Common myeloid progenitor, CD34-positive (primary cell): ENCODE results near the gene DYNLT2B.

Experiments
- CTCF ChIA-PET: fragments of 350-600 bp; sonication (Branson Sonifier 250); formaldehyde crosslinking; loops from one replicate; lab custom pipeline; 2021; ENCODE audit warnings: antibody characterized with exemption; lab: Charles Lee
- POLR2A ChIA-PET: fragments of 350-600 bp; sonication (Branson Sonifier 250); formaldehyde crosslinking; loops from one replicate; lab custom pipeline; 2021; ENCODE audit warnings: antibody characterized with exemption; lab: Charles Lee
- DNase-seq, 3 donors: peaks; one replicate each; pipeline versions ENCODE4 v3.0.0 to v3.0.0-alpha.2; 2013
- H3K27ac ChIP-seq, 2 experiments: 1 replicate in 1 of 2; 2 replicates in 1 of 2; pipeline ENCODE4 v1.7.0; 2013; ENCODE audit warnings: inconsistent platforms in 2 of 2, low read length in 2 of 2, mild to moderate bottlenecking in 2 of 2, low read depth in 1 of 2, moderate library complexity in 1 of 2; ENCODE audit not compliant: severe bottlenecking in 2 of 2, insufficient read depth in 1 of 2, poor library complexity in 1 of 2
- H3K27me3 ChIP-seq, 5 experiments: replicated peaks in 2 of 5; 1 replicate in 3 of 5; 2 replicates in 2 of 5; pipeline versions ENCODE4 v1.6.1 to v1.7.0; 2013; ENCODE audit warnings: low read length in 4 of 5, mild to moderate bottlenecking in 2 of 5, moderate library complexity in 2 of 5, inconsistent platforms in 1 of 5; ENCODE audit not compliant: insufficient read depth in 5 of 5, control insufficient read depth in 4 of 5
- H3K36me3 ChIP-seq, 4 experiments: 1 replicate in 2 of 4; 2 replicates in 2 of 4; pipeline versions ENCODE4 v1.6.1 to v1.7.0; 2013; ENCODE audit warnings: low read length in 3 of 4, control low read depth in 1 of 4, mild to moderate bottlenecking in 1 of 4; ENCODE audit not compliant: control insufficient read depth in 4 of 4, insufficient read depth in 4 of 4
- H3K4me1 ChIP-seq, 4 experiments: 1 replicate in 3 of 4; 2 replicates in 1 of 4; pipeline versions ENCODE4 v1.6.1 to v1.7.1; 2013; ENCODE audit warnings: low read length in 3 of 4, mild to moderate bottlenecking in 3 of 4, control low read depth in 1 of 4, inconsistent platforms in 1 of 4, moderate library complexity in 1 of 4; ENCODE audit not compliant: control insufficient read depth in 4 of 4, insufficient read depth in 4 of 4; ENCODE audit errors: control extremely low read depth in 1 of 4
- H3K4me3 ChIP-seq, 7 experiments: 1 replicate in 4 of 7; 2 replicates in 3 of 7; pipeline versions ENCODE4 v1.5.1 to v1.7.0; 2013; ENCODE audit warnings: mild to moderate bottlenecking in 7 of 7, low read length in 6 of 7, moderate library complexity in 6 of 7, inconsistent platforms in 2 of 7, low read depth in 2 of 7, control low read depth in 1 of 7; ENCODE audit not compliant: insufficient read depth in 4 of 7, control insufficient read depth in 1 of 7; ENCODE audit errors: extremely low read depth in 1 of 7
- H3K9me3 ChIP-seq, 5 experiments: 1 replicate in 4 of 5; 2 replicates in 1 of 5; pipeline versions ENCODE4 v1.6.1 to v1.7.1; 2013; ENCODE audit warnings: low read length in 4 of 5, mild to moderate bottlenecking in 2 of 5, inconsistent platforms in 1 of 5, low read depth in 1 of 5, moderate library complexity in 1 of 5; ENCODE audit not compliant: control insufficient read depth in 4 of 5, insufficient read depth in 2 of 5; ENCODE audit errors: control extremely low read depth in 1 of 5
- WGBS: methylation state at CpG from one replicate; pipeline ENCODE4 v1.1.5; 2013; ENCODE audit not compliant: insufficient coverage; 5-methylcytosine and 5-hydroxymethylcytosine counted together

The DYNLT2B gene

GRCh38 chr3:196268284-196269163 lies 49.5 kb downstream of the DYNLT2B start:
- ChIA-PET POLR2A (interaction anchor here (0.7 kb wide), 1 partner anchor 673 kb away, joined by 3 read pairs; no protein-coding TSS in a partner anchor), CTCF (interaction anchor here (0.6 to 1.4 kb wide), 3 partner anchors 15 to 255 kb away, joined by 3 to 4 read pairs (median 3); no protein-coding TSS in a partner anchor)
- H3K36me3 ChIP-seq: peaks cover 3 to 43% (median 24%) of the 10 kb centered on the region in 4 experiments
- no peaks in the 10 kb centered on the region for H3K9me3 ChIP-seq
- peak overlapping the region in 1 of 2 experiments; percentile 25 for H3K27ac ChIP-seq
- H3K27me3 ChIP-seq: no peaks in the 10 kb centered on the region
- DNase-seq: peak; percentile 8 to 51 (median 43)
- no peaks in the 10 kb centered on the region for H3K4me1 ChIP-seq
- no peak overlapping the region for H3K4me3 ChIP-seq
- WGBS: 47% methylated on average over 4 of the region's 9 CpGs

- whole genome bisulfite sequencing: 100% methylated on average over 6 of the region's 7 CpGs
- POLR2A ChIA-PET: interaction anchor here (0.6 to 0.8 kb wide), 2 partner anchors 12 to 29 kb away, joined by 3 read pairs; no protein-coding TSS in a partner anchor
- CTCF ChIA-PET: interaction anchor here (1.7 kb wide), 1 partner anchor 10 kb away, joined by 4 read pairs; no protein-coding TSS in a partner anchor
These were observed 54.2 kb downstream of the DYNLT2B start for GRCh38 chr3:196263819-196264218.

GRCh38 chr3:196260784-196261183 lies 57.3 kb downstream of the DYNLT2B start:
- H3K4me3 ChIP-seq: no peak overlapping the region
- H3K4me1 ChIP-seq: no peaks in the 10 kb centered on the region
- 100% methylated on average over 1 of the region's 4 CpGs for WGBS
- peaks cover 2 to 21% (median 10%) of the 10 kb centered on the region in 4 experiments for H3K36me3 ChIP-seq
- no peak for DNase-seq
- H3K27me3 ChIP-seq: no peaks in the 10 kb centered on the region
- ChIA-PET CTCF (interaction anchor here (1.0 kb wide), 1 partner anchor 8 kb away, joined by 3 read pairs; no protein-coding TSS in a partner anchor), POLR2A (no interaction called here)
- H3K27ac ChIP-seq: no peak overlapping the region
- no peaks in the 10 kb centered on the region for H3K9me3 ChIP-seq

More at GRCh38 chr3:196263819-196264218, 54.2 kb downstream of the DYNLT2B start:
- DNase-seq: no peak
- no peaks in the 10 kb centered on the region for H3K9me3 ChIP-seq
- no peaks in the 10 kb centered on the region for H3K27me3 ChIP-seq
- no peak overlapping the region for H3K4me3 ChIP-seq
- H3K27ac ChIP-seq: no peak overlapping the region
- H3K4me1 ChIP-seq: no peaks in the 10 kb centered on the region
- H3K36me3 ChIP-seq: peaks cover 4 to 22% (median 19%) of the 10 kb centered on the region in 4 experiments

- H3K4me1 ChIP-seq: no peaks in the 10 kb centered on the region
- H3K27me3 ChIP-seq: no peaks in the 10 kb centered on the region
- no peak for DNase-seq
- H3K36me3 ChIP-seq: peaks cover 0 to 21% (median 7%) of the 10 kb centered on the region in 4 experiments
- no peaks in the 10 kb centered on the region for H3K9me3 ChIP-seq
- no peak overlapping the region for H3K4me3 ChIP-seq
- 83% methylated on average over 1 of the region's 1 CpG for WGBS
- CTCF ChIA-PET: interaction anchor here (1.1 to 1.6 kb wide), 3 partner anchors 27 to 266 kb away, joined by 3 to 5 read pairs (median 3); no protein-coding TSS in a partner anchor
- POLR2A ChIA-PET: no interaction called here
- H3K27ac ChIP-seq: no peak overlapping the region
These were observed 62.3 kb downstream of the DYNLT2B start for GRCh38 chr3:196255776-196256175.

- Histone ChIP-seq H3K27ac (no peak overlapping the region), H3K27me3 (no peaks in the 10 kb centered on the region), H3K9me3 (no peaks in the 10 kb centered on the region), H3K36me3 (peaks cover 0 to 25% (median 7%) of the 10 kb centered on the region in 4 experiments), H3K4me1 (no peaks in the 10 kb centered on the region), H3K4me3 (no peak overlapping the region)
- POLR2A ChIA-PET: no interaction called here
- CTCF ChIA-PET: interaction anchor here (1.0 to 1.6 kb wide), 9 partner anchors 8 to 432 kb away, joined by 3 to 5 read pairs (median 3); no protein-coding TSS in a partner anchor
- 100% methylated on average over 1 of the region's 5 CpGs for WGBS
- no peak for DNase-seq
These were observed 63.4 kb downstream of the DYNLT2B start for GRCh38 chr3:196254376-196255283.

- Histone ChIP-seq H3K27me3 (no peaks in the 10 kb centered on the region), H3K4me3 (no peak overlapping the region), H3K9me3 (no peaks in the 10 kb centered on the region), H3K36me3 (peaks cover 5 to 34% (median 15%) of the 10 kb centered on the region in 4 experiments), H3K4me1 (no peaks in the 10 kb centered on the region), H3K27ac (no peak overlapping the region)
- ChIA-PET CTCF (interaction anchor here (0.9 to 1.6 kb wide), 3 partner anchors 10 to 19 kb away, joined by 3 to 4 read pairs (median 3); no protein-coding TSS in a partner anchor), POLR2A (no interaction called here)
- DNase-seq: no peak
- 85% methylated on average over 8 of the region's 16 CpGs for WGBS
These were observed 66.1 kb downstream of the DYNLT2B start for GRCh38 chr3:196251918-196252317.
